Pancreas (tissue), 10 donors: ENCODE measurements around the gene RHBDL1. TPM values are rescaled to one million over a fixed set of nuclear protein-coding genes. Genes with fewer than 3 reads are reported as not detected.

Experiments used
- ATAC-seq, 4 donors: fragments of 200-7000 bp; cut with Tn5 transposase; one replicate each; pipeline versions ENCODE4 v1.8.0 to v1.9.1; 2020; ENCODE audit warnings: mild to moderate bottlenecking in 4 of 4, moderate library complexity in 4 of 4
- DNase-seq, 6 donors: peaks; one replicate each; pipeline ENCODE4 v3.0.0-alpha.2; 2020
- FAIRE-seq: peaks from 2 replicates; lab custom pipeline; 2012; peaks lifted over from hg19 to GRCh38; lab: Jason Lieb, UNC
- H3K27ac ChIP-seq, 4 donors: fragments of 200-600 bp; sonication (generic); 1 replicate in 3 of 4; 2 replicates in 1 of 4; pipeline versions ENCODE4 v1.5.0 to v1.8.0; 2020
- H3K27me3 ChIP-seq, 4 donors: fragments of 200-600 bp; one replicate each; pipeline ENCODE4 v1.8.0; 2021
- H3K36me3 ChIP-seq, 3 donors: fragments of 200-600 bp; sonication (generic) in 1 of 3; one replicate each; pipeline versions ENCODE4 v1.5.0 to v1.8.0; 2020 to 2021
- H3K4me1 ChIP-seq, 3 donors: fragments of 200-600 bp; one replicate each; pipeline ENCODE4 v1.8.0; 2021
- H3K4me3 ChIP-seq, 4 donors: fragments of 200-600 bp; sonication (generic) in 2 of 4; one replicate each; pipeline versions ENCODE4 v1.5.0 to v1.8.0; 2020 to 2021
- H3K9me3 ChIP-seq, 4 donors: fragments of 200-600 bp; one replicate each; pipeline ENCODE4 v1.8.0; 2021
- CTCF ChIP-seq, 4 donors: fragments of 200-600 bp; sonication (generic) in 3 of 4; IDR thresholded peaks; one replicate each; pipeline versions ENCODE4 v1.5.0 to v1.8.0; 2021; ENCODE audit warnings: antibody characterized with exemption in 4 of 4
- WGBS, 2 donors: extraction: QIAGEN DNeasy Blood & Tissue Kit; methylation state at CpG; one replicate each; pipeline ENCODE4 v1.1.7; 2013; 5-methylcytosine and 5-hydroxymethylcytosine counted together
- intact Hi-C, 3 donors: fragments of 100-400 bp; cut with DNase I; formaldehyde crosslinking; loops; one replicate each; pipeline versions ENCODE4 v1.11.1 to v1.14.2; 2022
- polyA plus RNA-seq, 2 donors: library from polyadenylated mRNA; stranded (reverse); fragments of 200-250 nt; gene quantifications; one replicate each; pipeline ENCODE4 v1.2.3, GENCODE V29; 2013
- total RNA-seq, 6 donors: library from RNA; stranded (reverse); fragmentation: NEBNext Ultra II Directional in 4 of 6; extraction: Animal tissue kit (Norgen Biotek cat#: 25700) in 4 of 6; gene quantifications; one replicate each; pipeline versions ENCODE4 v1.2.1 to v1.2.4, GENCODE V29; 2021 to 2023
- donor health status: healthy with polysubstance abuse.
- donor health status: DM: no; HTN: no; CAD: no; lungs with moderate emphysema.
- donor health status: DM: no; HTN: no; CAD: no.
- donor health status: control.
- donor health status: control.
- donor health status: Bipolar disorder and iron deficiency.
- donor health status: DM: yes; HTN: yes; CAD: no.
- donor health status: DM: no; HTN: no; CAD: no.
- donor health status: DM: no; HTN: no; CAD: no.
- donor health status: DM: yes; HTN: yes; CAD: no.

Gene RHBDL1
- total and polyA plus RNA-seq, 8 donors: 0.28 to 5.1 (median 0.98) TPM

GRCh38 chr16:684071-684794, 8.8 kb downstream of the RHBDL1 start, which contains the start of gene JMJD8:
Gene JMJD8, minus strand, starts transcription at chr16:684334. Its CDS starts 15 bp downstream, at chr16:684319.
- 0 to 1% methylated on average over 55 to 91 of the region's 91 CpGs for WGBS, 2 donors
- peaks cover 9 to 32% (median 28%) of the 10 kb centered on the region in 3 donors for H3K4me1 ChIP-seq
- no peak for FAIRE-seq
- peak; percentile 97 to 98 (median 98) for DNase-seq
- peaks cover 0 to 14% (median 13%) of the 10 kb centered on the region in 3 donors for H3K36me3 ChIP-seq
- peak within 1 kb of the TSS; percentile 54 to 81 (median 74) for H3K27ac ChIP-seq
- H3K9me3 ChIP-seq: no peaks in the 10 kb centered on the region
- H3K27me3 ChIP-seq: no peaks in the 10 kb centered on the region
- ATAC-seq: peak; percentile 70 to 80 (median 74)
- intact Hi-C loops: no loop called here
- TF ChIP-seq CTCF (IDR thresholded peaks at IDR 0.05): no peak
- H3K4me3 ChIP-seq: peak within 1 kb of the TSS; percentile 52 to 80 (median 72)

- peak overlapping the region in 1 of 4 donors; percentile 80 for H3K27ac ChIP-seq
- TF ChIP-seq CTCF (IDR thresholded peaks at IDR 0.05): no peak
- ATAC-seq: no peak
- peak overlapping the region; percentile 52 to 80 (median 72) for H3K4me3 ChIP-seq
- FAIRE-seq: no peak
- intact Hi-C loops: no loop called here
- peaks cover 14 to 37% (median 33%) of the 10 kb centered on the region in 3 donors for H3K4me1 ChIP-seq
- H3K9me3 ChIP-seq: no peaks in the 10 kb centered on the region
- peaks cover 0 to 14% (median 13%) of the 10 kb centered on the region in 3 donors for H3K36me3 ChIP-seq
- WGBS, 2 donors: 88 to 89% methylated on average over 55 to 61 of the region's 61 CpGs
- DNase-seq: peak in 3 of 6 donors; percentile 49 to 78 (median 64)
- no peaks in the 10 kb centered on the region for H3K27me3 ChIP-seq
These were observed 9.7 kb downstream of the RHBDL1 start for GRCh38 chr16:684961-685696.

- DNase-seq (peak in 4 of 6 donors; percentile 52 to 86 (median 76)), FAIRE-seq (no peak), ATAC-seq (no peak)
- H3K4me3 ChIP-seq: no peak overlapping the region
- peaks cover 13 to 36% (median 33%) of the 10 kb centered on the region in 3 donors for H3K4me1 ChIP-seq
- WGBS, 2 donors: 52 to 64% methylated on average over 10 of the region's 10 CpGs
- peak in 3 of 4 donors; percentile 17 to 30 (median 20) for TF ChIP-seq CTCF (IDR thresholded peaks at IDR 0.05)
- H3K9me3 ChIP-seq: no peaks in the 10 kb centered on the region
- intact Hi-C loops: no loop called here
- no peak overlapping the region for H3K27ac ChIP-seq
- H3K27me3 ChIP-seq: no peaks in the 10 kb centered on the region
- peaks cover 0 to 14% (median 13%) of the 10 kb centered on the region in 3 donors for H3K36me3 ChIP-seq
These were observed 10.5 kb downstream of the RHBDL1 start for GRCh38 chr16:685967-686366.

GRCh38 chr16:686459-687260, 11.2 kb downstream of the RHBDL1 start:
- no peaks in the 10 kb centered on the region for H3K9me3 ChIP-seq
- no peak overlapping the region for H3K4me3 ChIP-seq
- ATAC-seq: no peak
- no peak overlapping the region for H3K27ac ChIP-seq
- no peak for FAIRE-seq
- no peak for TF ChIP-seq CTCF (IDR thresholded peaks at IDR 0.05)
- H3K36me3 ChIP-seq: peaks cover 0 to 13% (median 10%) of the 10 kb centered on the region in 3 donors
- intact Hi-C loops: no loop called here
- H3K27me3 ChIP-seq: no peaks in the 10 kb centered on the region
- WGBS, 2 donors: 88 to 91% methylated on average over 51 of the region's 51 CpGs
- peak in 2 of 6 donors; percentile 36 to 80 for DNase-seq
- peaks cover 6 to 29% (median 27%) of the 10 kb centered on the region in 3 donors for H3K4me1 ChIP-seq
